Measurements from ENCODE around the gene SLC7A14.

DNA sequence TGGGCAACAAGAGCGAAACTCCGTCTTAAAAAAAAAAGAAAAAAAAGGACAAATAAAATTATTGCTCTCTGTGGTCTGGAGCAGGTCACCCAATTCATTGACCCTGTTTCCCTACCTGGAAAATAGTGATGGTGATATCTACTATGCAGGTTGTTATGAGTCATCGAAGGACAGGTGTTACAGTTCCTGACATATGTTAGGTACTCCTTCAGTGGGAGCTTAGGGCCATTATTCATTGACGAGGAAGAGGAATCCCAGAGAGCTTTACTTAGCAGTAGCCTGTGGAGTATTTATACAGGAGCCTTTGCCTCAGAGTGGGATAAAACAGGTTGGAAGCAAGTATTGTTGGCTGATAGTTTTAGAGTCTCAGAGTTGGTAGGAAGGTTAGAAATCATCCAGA, 74.5 kb downstream of the SLC7A14 start:
- no peak for TF ChIP-seq POLR2A (IDR thresholded peaks at IDR 0.05)
- TF ChIP-seq, protein P1, sequence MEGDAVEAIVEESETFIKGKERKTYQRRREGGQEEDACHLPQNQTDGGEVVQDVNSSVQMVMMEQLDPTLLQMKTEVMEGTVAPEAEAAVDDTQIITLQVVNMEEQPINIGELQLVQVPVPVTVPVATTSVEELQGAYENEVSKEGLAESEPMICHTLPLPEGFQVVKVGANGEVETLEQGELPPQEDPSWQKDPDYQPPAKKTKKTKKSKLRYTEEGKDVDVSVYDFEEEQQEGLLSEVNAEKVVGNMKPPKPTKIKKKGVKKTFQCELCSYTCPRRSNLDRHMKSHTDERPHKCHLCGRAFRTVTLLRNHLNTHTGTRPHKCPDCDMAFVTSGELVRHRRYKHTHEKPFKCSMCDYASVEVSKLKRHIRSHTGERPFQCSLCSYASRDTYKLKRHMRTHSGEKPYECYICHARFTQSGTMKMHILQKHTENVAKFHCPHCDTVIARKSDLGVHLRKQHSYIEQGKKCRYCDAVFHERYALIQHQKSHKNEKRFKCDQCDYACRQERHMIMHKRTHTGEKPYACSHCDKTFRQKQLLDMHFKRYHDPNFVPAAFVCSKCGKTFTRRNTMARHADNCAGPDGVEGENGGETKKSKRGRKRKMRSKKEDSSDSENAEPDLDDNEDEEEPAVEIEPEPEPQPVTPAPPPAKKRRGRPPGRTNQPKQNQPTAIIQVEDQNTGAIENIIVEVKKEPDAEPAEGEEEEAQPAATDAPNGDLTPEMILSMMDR (IDR thresholded peaks at IDR 0.05) = no peak
